HG03095 (cell line): ENCODE data around the gene PLA2G4E.

Source experiments
- ATAC-seq: cut with Tn5 transposase; IDR thresholded peaks from one replicate; pipeline ENCODE4 v1.9.1; 2021; ENCODE audit warnings: moderate library complexity; ENCODE audit not compliant: unreplicated experiment

The PLA2G4E gene

GRCh38 chr15:42053010-42053409 is 32.2 kb upstream of the PLA2G4E start:
- no peak for ATAC-seq

DNA sequence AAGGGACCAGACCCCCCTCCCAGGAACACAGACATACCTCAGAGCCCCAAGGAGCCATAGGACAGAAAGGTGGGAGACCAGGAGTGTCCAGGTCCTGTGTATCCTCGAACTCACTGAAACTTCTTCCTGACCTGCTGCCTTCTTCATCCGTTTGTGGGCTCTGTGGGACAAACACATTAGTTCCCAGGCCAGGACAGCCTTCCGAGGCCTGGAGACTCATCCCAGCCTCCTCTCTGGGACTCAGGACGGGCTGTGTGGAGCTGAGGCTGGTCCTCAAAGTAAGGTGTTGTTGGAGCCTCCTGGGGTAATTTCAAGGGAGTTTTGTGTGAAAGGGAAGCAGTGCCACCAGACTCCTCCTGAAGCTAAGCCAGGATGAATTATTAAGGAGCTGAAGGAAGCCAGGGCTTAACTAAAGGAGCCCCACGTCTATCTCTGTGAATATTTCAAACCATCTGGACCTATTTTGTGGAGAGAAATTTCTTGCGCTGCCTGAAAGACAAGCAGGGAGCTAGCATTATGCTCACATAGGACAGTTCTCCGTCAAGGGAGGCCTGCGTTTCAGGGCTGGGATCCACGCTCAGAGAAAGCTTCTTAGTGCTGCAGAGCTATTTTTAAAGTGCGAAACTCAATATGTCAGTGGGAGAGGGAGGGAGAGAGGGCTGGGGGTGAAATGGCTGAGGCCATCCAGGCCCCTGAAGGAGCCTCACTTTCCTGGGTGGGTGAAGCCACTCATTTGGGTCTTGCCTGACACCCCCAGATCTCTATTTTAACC is 29.8 kb upstream of the PLA2G4E start:
- ATAC-seq: no peak

GRCh38 chr15:42048821-42049200 is 28.0 kb upstream of the PLA2G4E start:
- ATAC-seq: no peak

GRCh38 chr15:42048080-42048820 is 27.4 kb upstream of the PLA2G4E start:
- no peak for ATAC-seq

DNA sequence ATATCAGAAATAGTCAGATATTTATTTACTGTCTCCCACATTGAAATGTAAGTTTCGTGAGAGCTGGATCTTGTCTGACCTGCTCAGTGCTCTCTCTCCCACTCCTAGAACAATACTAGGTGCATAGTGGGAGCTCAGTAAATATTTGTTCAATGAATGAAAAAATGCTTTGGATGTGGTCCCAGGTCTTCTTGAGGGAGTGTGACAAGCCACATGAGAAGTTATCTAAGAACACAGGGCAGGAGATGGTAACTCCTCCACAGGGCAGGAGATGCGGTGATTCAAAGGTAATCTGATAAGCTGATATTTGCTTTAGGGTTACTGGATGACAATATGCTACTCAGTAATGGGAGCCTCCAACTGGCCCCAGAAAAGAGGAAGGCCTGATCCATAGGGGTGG is 25.8 kb upstream of the PLA2G4E start:
- no peak for ATAC-seq

DNA sequence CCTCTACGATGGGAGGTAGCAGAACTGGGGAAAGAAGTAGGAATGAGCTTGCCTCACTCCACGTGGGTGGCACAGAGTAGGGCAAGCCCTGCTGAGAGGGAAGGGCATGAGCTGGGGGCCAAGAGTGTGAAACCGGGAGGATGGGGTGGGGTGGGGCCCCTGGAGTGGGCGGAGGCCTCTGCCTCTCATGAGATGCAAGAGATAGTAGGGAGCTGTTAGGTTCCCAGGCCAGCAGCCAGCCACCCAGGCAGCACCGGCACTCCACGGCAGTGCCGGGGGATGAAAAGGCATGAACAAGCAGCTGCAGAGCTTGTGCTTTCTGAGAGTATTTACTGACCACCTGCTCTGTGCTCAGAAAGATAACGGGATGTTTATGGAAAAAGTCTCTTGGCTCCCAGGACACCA is 24.4 kb upstream of the PLA2G4E start:
- ATAC-seq: no peak

DNA sequence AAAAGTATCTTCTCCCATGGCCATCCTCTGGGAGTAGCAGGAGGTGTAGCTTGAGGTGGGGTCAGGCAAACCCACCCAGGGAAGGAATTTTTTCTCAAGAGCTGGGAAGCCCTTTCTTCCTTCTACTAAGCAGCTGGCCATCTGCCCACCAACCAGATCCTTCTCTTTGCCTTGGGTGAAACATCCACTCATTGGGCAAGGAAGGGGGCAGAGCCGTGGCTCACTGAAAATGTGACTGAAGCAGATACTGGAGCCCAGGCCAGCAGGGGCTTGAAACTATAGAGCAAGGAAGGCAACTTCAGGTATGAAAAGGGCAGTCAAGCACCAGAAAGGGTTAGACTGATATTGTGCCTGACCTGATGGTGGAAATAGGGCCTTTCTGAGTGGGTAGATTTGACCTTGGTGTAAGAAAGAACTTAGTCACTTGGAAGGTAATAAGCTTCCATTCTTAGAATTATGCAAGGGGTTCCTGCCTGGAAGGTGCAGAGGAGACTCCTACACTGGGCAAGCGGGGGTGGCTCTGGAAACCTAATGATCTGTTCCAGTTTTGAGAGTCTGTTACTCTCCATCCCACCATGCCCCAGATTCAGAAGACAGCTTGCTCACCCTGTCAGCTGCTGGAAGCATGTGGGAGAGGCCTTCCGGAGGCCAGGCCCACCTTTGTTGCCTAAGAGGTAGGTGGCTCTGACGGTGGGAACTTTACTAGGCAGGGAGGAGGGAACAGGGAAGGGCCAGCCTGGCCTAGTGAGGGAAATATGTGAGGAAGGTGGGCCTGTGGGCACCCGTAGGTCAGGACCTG is 22.0 kb upstream of the PLA2G4E start:
- no peak for ATAC-seq

DNA sequence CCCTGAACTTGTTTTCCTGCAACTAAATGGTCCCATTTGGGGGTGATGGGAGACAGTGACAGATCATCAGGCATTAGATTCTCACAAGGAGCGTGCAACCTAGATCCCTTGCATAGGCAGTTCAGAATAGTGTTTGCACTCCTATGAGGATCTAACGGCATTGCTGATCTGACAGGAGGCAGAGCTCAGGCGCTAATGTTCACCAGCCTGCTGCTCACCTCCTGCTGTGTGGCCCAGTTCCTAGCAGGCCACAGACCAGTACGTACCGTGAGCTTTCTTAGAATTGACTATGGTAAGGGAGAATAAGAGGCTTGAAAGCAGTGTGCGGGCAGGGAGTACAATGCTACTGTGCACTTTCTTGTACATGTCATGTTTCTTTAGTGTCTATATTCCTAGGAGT is 17.6 kb upstream of the PLA2G4E start:
- no peak for ATAC-seq

DNA sequence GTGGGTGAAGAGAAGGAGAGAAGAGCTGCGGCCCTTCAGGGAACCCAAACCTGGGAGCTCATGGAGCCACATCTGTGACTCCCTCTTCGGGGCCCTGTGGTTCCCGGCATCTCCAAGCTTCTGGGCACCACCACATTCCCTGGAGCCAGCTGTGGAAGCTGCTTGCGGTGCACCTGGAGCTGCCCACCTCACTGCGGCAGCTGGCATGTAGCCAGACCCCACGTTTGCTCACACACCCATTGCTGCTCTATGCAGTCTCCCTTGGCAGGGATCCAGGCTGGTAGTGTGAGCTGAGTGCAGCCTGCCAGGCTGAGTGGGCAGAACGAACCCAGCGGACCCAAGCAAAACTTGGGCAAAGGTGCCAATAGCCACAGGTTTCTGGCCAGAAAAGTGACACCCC is 16.8 kb upstream of the PLA2G4E start:
- no peak for ATAC-seq

DNA sequence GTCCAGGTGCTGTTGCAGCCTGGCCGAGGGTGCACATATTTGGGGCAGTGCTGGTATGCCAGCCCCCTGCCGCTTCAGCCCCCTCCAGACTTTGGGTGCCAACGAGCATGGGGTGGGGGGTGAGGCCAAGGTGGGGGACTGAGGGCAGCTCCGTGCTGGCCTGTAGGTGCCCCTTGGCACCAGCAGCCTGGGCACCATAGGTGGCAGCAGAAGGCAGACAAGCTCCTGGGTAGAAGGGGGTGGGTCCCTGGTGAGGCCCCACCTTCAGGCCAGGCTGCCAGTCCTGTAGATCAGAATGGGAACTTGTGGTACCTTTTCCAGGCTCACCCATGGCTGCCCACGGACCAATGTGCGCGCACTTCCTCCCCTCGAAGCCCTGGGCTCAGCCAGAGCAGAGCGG is 16.1 kb upstream of the PLA2G4E start:
- no peak for ATAC-seq

GRCh38 chr15:42036112-42036905 is 15.5 kb upstream of the PLA2G4E start:
- no peak for ATAC-seq

DNA sequence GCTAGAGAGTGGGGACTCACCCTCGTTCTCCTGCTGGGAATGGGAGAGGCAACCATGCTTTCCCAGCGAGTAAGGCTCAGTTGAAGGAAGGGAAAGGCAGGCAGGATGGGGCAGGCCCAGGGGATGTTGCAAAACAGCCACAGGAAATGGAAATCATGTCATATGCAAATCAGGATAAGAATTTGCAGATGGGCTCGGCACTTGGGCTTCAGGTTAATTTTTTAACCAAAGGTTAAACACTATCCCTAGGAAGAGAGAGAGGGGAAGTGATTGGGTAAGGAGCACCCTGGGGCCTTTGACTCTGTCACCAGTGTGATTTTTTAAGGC is 14.6 kb upstream of the PLA2G4E start:
- ATAC-seq: peak; percentile 63

- no peak for ATAC-seq
Measured at GRCh38 chr15:42034628-42035434, 14.0 kb upstream of the PLA2G4E start.

DNA sequence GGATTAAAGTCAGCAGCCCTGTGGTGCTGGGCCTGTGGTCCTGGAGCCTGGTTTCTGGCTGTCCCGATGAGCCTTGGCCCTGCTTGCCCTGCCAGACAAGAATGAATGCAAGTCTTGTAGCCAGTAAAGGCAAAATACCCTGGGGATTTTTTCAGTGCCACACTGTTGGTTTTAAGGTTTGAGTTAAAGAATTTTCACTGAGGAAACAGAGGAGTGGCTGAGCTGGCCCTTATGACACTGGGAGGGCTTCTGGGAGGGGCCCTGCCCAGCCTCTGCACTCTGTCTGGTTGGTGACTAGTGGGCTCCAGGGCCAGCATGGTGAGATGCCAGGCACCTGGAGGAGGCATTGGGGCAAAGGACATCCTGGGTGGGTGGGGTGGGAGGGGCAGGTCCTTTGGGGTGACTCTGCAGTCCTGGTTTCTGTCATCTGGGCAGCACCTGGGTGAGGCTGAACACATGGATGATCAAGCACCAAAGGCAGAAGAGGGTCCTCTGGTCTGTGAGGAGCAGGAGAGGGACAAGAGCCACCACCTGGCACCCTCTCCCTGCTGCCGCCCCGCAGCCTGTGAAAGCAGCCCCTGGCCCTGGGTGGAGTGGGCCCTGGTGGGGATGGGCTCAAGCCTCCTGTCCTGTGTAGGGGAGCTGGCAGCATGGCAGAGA is 12.5 kb upstream of the PLA2G4E start:
- no peak for ATAC-seq

DNA sequence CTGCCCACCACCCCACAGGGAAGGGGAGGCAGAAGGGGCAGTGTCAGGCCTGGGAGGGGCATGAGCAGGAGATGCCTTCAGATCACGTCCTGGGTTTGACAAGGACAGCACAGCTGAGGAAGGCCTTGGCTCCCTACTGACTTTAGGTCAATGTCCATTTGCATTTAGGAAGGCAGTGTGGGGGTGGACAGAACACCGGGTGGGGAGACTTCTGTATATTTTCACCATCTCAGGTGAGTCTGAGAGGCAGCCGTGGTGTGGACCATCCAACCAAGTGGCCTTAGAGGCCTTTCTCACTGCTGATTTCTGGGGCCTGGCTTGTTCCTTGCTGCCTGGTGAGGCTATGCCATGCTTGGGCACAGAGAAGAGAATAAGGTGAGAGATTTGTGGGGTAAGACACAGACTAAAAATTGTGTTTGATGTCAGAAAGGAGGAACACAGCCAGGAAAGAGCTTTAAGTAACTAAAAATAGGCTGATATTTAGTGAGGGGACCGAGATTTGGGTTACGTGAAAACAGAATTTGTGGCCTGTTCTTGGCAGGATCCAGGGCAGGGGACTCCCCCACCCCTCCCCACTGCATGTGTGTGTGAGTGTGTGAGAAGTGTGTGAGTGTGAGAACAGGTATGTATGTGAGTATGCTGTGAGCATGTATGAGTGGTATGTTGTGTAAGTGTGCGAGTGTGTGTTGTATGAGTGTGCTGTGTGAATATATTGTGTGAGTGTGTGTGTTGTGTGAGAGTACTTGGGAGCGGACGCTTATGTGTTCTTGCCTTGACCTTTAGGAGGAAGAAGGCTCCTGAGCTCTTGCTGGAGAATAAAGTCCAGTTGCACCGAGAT is 11.8 kb upstream of the PLA2G4E start:
- ATAC-seq: no peak

DNA sequence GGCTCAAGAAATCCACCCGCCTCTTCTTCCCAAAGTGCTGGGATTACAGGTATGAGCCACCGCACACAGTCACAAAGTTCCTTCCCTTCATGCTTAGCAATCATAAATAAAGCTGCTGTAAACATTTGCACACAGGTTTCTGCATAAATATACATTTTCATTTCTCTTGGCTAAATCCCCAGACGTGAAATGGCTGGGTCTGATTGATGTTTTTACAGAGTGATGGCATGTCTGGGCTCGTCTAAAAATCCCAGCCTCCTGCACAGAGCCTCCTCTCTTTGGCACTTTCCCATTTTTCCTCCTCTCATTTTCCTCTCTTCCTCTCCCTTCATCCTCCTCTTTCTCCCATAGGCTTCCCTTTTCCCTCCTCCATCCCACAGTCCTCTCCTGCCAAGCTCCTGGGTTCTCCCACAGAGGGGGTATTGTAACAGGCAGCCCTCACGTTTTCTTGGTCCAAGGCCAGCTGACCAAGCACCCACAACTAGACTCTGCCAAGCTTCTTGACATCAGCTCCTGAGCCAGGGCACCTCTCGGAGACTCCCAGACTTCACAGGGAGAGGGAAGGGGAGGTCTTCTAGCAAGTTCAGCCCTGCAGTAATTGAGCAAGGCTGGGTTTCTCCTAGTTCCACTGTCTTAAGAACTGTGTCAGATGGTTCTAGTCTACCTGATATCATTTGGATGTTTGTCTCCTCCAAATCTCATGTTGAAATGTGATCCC is 10.5 kb upstream of the PLA2G4E start:
- ATAC-seq: no peak

GRCh38 chr15:42027521-42027920 is 6.7 kb upstream of the PLA2G4E start:
- no peak for ATAC-seq

DNA sequence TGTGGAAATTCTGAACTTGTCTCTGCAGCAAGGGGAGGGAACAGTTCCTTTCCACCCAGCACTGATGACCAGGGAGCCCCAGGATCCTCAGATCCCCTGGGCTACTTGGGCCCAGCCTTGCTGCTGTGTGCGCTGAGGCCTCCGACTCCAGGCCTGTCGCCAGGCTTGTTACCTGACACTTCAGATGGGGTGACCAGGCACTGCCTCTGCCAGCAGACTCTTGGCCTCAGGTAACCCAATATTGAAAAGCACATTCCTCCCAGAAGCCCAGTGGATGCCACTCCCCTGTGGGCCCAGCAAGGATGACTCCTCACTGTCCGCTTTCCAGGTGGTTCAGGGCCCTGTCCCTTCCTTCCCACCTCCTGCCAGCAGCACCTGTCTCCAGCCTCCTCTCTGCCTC is 3.5 kb upstream of the PLA2G4E start:
- ATAC-seq: no peak
